IMR-90 (cell line): ENCODE results near the gene NPPB. TPM values are rescaled to one million over a fixed set of nuclear protein-coding genes. Genes with fewer than 3 reads are reported as not detected.

ENCODE experiments used
- ATAC-seq: fragments of 200-7000 bp; cut with Tn5 transposase; 2 replicates; pipeline ENCODE4 v1.9.1; 2020; ENCODE audit warnings: low read depth, mild to moderate bottlenecking, moderate library complexity
- BruUV-seq: library from RNA; stranded (reverse); fragments of 400-500 nt; replicated peaks from 2 replicates; lab custom pipeline; 2021; lab: Mats Ljungman, UMichigan
- CTCF ChIA-PET: fragments of 300-600 bp; formaldehyde crosslinking; extraction: SDS; loops from one replicate; lab custom pipeline; 2021; ENCODE audit warnings: antibody characterized with exemption; lab: Yijun Ruan, JAX
- POLR2A ChIA-PET: fragments of 300-600 bp; sonication (Branson Sonifier 250); formaldehyde crosslinking; loops from one replicate; lab custom pipeline; 2022; ENCODE audit warnings: antibody characterized with exemption; ENCODE audit not compliant: unreplicated experiment; lab: Charles Lee
- DNase-seq: peaks from one replicate; pipeline ENCODE4 v3.0.0; 2013
- H2AFZ ChIP-seq: replicated peaks from 2 replicates; pipeline ENCODE3; 2013; ENCODE audit warnings: low read length, mild to moderate bottlenecking; ENCODE audit not compliant: poor library complexity
- H2AK5ac ChIP-seq: 2 replicates; pipeline ENCODE4 v1.6.1; 2013; ENCODE audit warnings: low read depth, low read length, inconsistent platforms
- H2AK9ac ChIP-seq: replicated peaks from 2 replicates; pipeline ENCODE3; 2013; ENCODE audit warnings: mild to moderate bottlenecking, low read depth, low read length, moderate library complexity; ENCODE audit not compliant: poor library complexity
- H2BK120ac ChIP-seq: 2 replicates; pipeline ENCODE4 v1.6.1; 2013; ENCODE audit warnings: low read depth, low read length, inconsistent platforms
- H2BK15ac ChIP-seq: 3 replicates; pipeline ENCODE4 v1.6.1; 2013; ENCODE audit warnings: low read depth, low read length, inconsistent platforms
- H2BK20ac ChIP-seq: 2 replicates; pipeline ENCODE4 v1.6.1; 2013; ENCODE audit warnings: low read depth, mild to moderate bottlenecking, inconsistent platforms, low read length, moderate library complexity
- H2BK5ac ChIP-seq: 2 replicates; pipeline ENCODE4 v1.6.1; 2013; ENCODE audit warnings: mild to moderate bottlenecking, low read depth, low read length, inconsistent platforms; ENCODE audit not compliant: poor library complexity, severe bottlenecking
- H3K14ac ChIP-seq: replicated peaks from 2 replicates; pipeline ENCODE4 v1.6.1; 2013; ENCODE audit warnings: low read depth, low read length, inconsistent platforms
- H3K18ac ChIP-seq: 2 replicates; pipeline ENCODE4 v1.6.1; 2013; ENCODE audit warnings: low read depth, low read length, control low read depth
- H3K23ac ChIP-seq: 2 replicates; pipeline ENCODE4 v1.6.1; 2013; ENCODE audit warnings: low read depth, low read length, inconsistent platforms
- H3K27ac ChIP-seq: 2 replicates; pipeline ENCODE4 v1.5.1; 2013; ENCODE audit warnings: mild to moderate bottlenecking, control low read depth, low read length; ENCODE audit not compliant: insufficient read depth
- H3K27me3 ChIP-seq: 2 replicates; pipeline ENCODE4 v1.6.1; 2013; ENCODE audit warnings: low read length; ENCODE audit not compliant: control insufficient read depth, insufficient read depth
- H3K36me3 ChIP-seq: 2 replicates; pipeline ENCODE4 v1.6.1; 2013; ENCODE audit warnings: low read length, mixed read lengths; ENCODE audit not compliant: control insufficient read depth, insufficient read depth
- H3K4ac ChIP-seq: 2 replicates; pipeline ENCODE4 v1.6.1; 2013; ENCODE audit warnings: low read depth, low read length, inconsistent platforms
- H3K4me1 ChIP-seq: 2 replicates; pipeline ENCODE4 v1.6.1; 2013; ENCODE audit warnings: low read length, mixed read lengths; ENCODE audit not compliant: control insufficient read depth, insufficient read depth
- H3K4me2 ChIP-seq: 2 replicates; pipeline ENCODE4 v1.6.1; 2013; ENCODE audit warnings: low read depth, mild to moderate bottlenecking, control low read depth, low read length, moderate library complexity
- H3K4me3 ChIP-seq: 2 replicates; pipeline ENCODE4 v1.5.1; 2013; ENCODE audit warnings: low read depth, mild to moderate bottlenecking, control low read depth, low read length, moderate library complexity; ENCODE audit not compliant: insufficient read depth
- H3K56ac ChIP-seq: 2 replicates; pipeline ENCODE4 v1.6.1; 2013; ENCODE audit warnings: low read length, inconsistent platforms; ENCODE audit not compliant: insufficient read depth; ENCODE audit errors: extremely low read depth
- H3K79me1 ChIP-seq, 2 experiments: 2 replicates each; pipeline ENCODE4 v1.6.1; 2013; ENCODE audit warnings: low read length in 2 of 2, inconsistent platforms in 1 of 2, low read depth in 1 of 2
- H3K9ac ChIP-seq: 2 replicates; pipeline ENCODE4 v1.6.1; 2013; ENCODE audit warnings: low read depth, low read length, control low read depth
- H3K9me1 ChIP-seq: 2 replicates; pipeline ENCODE4 v1.6.1; 2013; ENCODE audit warnings: low read length, inconsistent platforms; ENCODE audit not compliant: insufficient read depth
- H3K9me3 ChIP-seq: 2 replicates; pipeline ENCODE4 v1.6.1; 2013; ENCODE audit warnings: low read length; ENCODE audit not compliant: control insufficient read depth, insufficient read depth
- H4K20me1 ChIP-seq: 2 replicates; pipeline ENCODE4 v1.6.1; 2013; ENCODE audit warnings: low read length, inconsistent platforms; ENCODE audit not compliant: insufficient read depth
- H4K5ac ChIP-seq: 2 replicates; pipeline ENCODE4 v1.6.1; 2013; ENCODE audit warnings: mild to moderate bottlenecking, low read depth, low read length, control low read depth
- H4K8ac ChIP-seq, 2 experiments: 2 replicates each; pipeline ENCODE4 v1.6.1; 2013; ENCODE audit warnings: low read depth in 2 of 2, low read length in 2 of 2, control low read depth in 1 of 2, inconsistent platforms in 1 of 2
- H4K91ac ChIP-seq: 2 replicates; pipeline ENCODE4 v1.6.1; 2013; ENCODE audit warnings: low read depth, low read length, inconsistent platforms; ENCODE audit not compliant: insufficient read depth
- CEBPB ChIP-seq: IDR thresholded peaks from 2 replicates; pipeline ENCODE4 v1.6.1; 2012; ENCODE audit warnings: low read depth, low read length, improper control_type of control experiment
- CHD1 ChIP-seq: IDR thresholded peaks from 2 replicates; pipeline ENCODE4 v1.6.1; 2012; ENCODE audit warnings: low read depth, low read length, improper control_type of control experiment
- ELK1 ChIP-seq: fragments of 150-350 bp; IDR thresholded peaks from 2 replicates; pipeline ENCODE4 v1.6.1; 2016; ENCODE audit warnings: low read depth, mild to moderate bottlenecking, low read length, moderate library complexity, borderline replicate concordance
- POLR2A ChIP-seq: IDR thresholded peaks from 2 replicates; pipeline ENCODE4 v1.6.1; 2012; ENCODE audit warnings: mild to moderate bottlenecking, low read depth, low read length
- RAD21 ChIP-seq: IDR thresholded peaks from 2 replicates; pipeline ENCODE4 v1.6.1; 2012; ENCODE audit warnings: low read length, improper control_type of control experiment
- SMC3 ChIP-seq: fragments of 150-350 bp; IDR thresholded peaks from 2 replicates; pipeline ENCODE4 v1.6.1; 2016; ENCODE audit warnings: low read depth, mild to moderate bottlenecking, antibody characterized with exemption, low read length, moderate library complexity
- WGBS, 2 experiments: methylation state at CpG; one replicate each; pipeline versions ENCODE4 v1.1.5 to v1.1.7; 2013; ENCODE audit warnings: missing lambda C conversion rate in 2 of 2; ENCODE audit not compliant: insufficient read length in 1 of 2; ENCODE audit errors: extremely low coverage in 2 of 2; 5-methylcytosine and 5-hydroxymethylcytosine counted together
- dilution Hi-C: fragments of 300-500 bp; cut with HindIII; formaldehyde crosslinking; loops from one replicate; pipeline ENCODE4 v1.14.3; 2018; ENCODE audit warnings: low sequenced_read_pairs; ENCODE audit not compliant: unreplicated experiment
- in situ Hi-C: fragments of 300-500 bp; cut with MboI; formaldehyde crosslinking; loops from 3 replicates; pipeline ENCODE4 v1.14.3; 2019; ENCODE audit warnings: low sequenced_read_pairs, inconsistent platforms, mixed read lengths
- intact Hi-C: fragments of 100-400 bp; cut with micrococcal nuclease; formaldehyde crosslinking; loops from 2 replicates; pipeline ENCODE4 v1.10.0; 2022
- polyA plus RNA-seq, 3 experiments: library from polyadenylated mRNA; depleted of rRNA; stranded (reverse); fragments of >200 nt; gene quantifications; 2 replicates each; pipeline ENCODE4 v1.2.3, GENCODE V29; 2012; ENCODE audit warnings: low replicate concordance in 1 of 3
- total RNA-seq: library from RNA; depleted of rRNA; stranded (reverse); fragments of >200 nt; gene quantifications from 2 replicates; pipeline ENCODE4 v1.2.3, GENCODE V29; 2012
- TF ChIP-seq, protein P1 (sequence below): fragments of 150-350 bp; IDR thresholded peaks from 2 replicates; pipeline ENCODE4 v1.6.1; 2017; ENCODE audit warnings: mild to moderate bottlenecking, antibody characterized with exemption, low read length, low read depth

NPPB gene
- total and polyA plus RNA-seq, 2 of the 4 experiments (the other 2 are of a cell fraction), result not detected

DNA sequence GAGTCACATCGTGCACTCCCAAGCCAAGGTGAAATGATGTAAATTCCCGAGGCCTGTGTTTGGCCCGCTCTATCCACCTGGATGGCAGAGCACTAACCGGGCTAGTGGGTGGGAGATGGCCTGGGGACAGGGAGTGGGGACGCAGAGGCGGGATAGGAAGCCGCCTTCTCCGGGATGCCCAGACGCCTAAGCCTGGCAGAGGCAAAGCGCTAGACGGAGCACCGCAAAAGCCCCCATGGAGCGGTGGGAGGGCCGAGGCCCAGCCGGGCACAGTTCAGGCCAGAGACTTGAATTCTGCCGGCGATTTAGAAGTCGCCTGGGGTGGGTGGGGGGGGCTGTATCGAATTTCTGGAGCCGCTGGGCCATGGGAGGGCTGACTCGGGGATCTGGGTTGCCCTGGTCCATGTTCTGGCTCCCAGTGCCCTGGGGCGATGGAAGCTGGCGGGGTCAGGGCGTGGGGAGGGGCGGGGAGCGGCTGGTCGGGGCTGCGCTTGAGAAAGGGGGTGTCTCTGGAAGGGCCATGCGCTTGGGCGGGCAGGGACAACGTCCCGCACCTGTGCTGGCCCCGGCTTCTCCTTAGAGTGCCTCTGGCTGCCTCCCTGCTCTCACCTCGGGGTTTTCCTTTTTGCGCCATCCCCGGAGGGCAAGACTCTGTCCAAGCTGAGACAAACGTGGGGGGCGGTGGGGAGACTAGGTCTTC lies 39.5 kb upstream of the NPPB start:
- no peak overlapping the region for H4K91ac ChIP-seq
- no peak overlapping the region for H4K8ac ChIP-seq
- no peak overlapping the region for H3K9ac ChIP-seq
- DNase-seq (no peak), ATAC-seq (no peak)
- H3K14ac ChIP-seq, result no peak overlapping the region
- no peaks in the 10 kb centered on the region for H3K79me1 ChIP-seq
- no peaks in the 10 kb centered on the region for H3K36me3 ChIP-seq
- H3K4ac ChIP-seq, result no peak overlapping the region
- no peak overlapping the region for H3K4me2 ChIP-seq
- no peak overlapping the region for H2AFZ ChIP-seq
- dilution Hi-C loops (no loop called here), in situ Hi-C loops (loop anchor here (5.0 kb wide), 1 partner anchor 56 kb away; no protein-coding TSS in a partner anchor), intact Hi-C loops (no loop called here)
- H3K27me3 ChIP-seq, result peaks cover 30% of the 10 kb centered on the region
- H3K18ac ChIP-seq, result no peak overlapping the region
- no peak overlapping the region for H3K4me3 ChIP-seq
- H4K5ac ChIP-seq, result no peak overlapping the region
- no peak overlapping the region for H3K27ac ChIP-seq
- ChIA-PET CTCF (no interaction called here), POLR2A (interaction anchor here (0.6 kb wide), 1 partner anchor 10 kb away, joined by 5 read pairs; no protein-coding TSS in a partner anchor)
- H3K56ac ChIP-seq, result no peak overlapping the region
- no peaks in the 10 kb centered on the region for H3K9me1 ChIP-seq
- H2BK15ac ChIP-seq, result no peak overlapping the region
- H3K23ac ChIP-seq, result no peak overlapping the region
- H2BK5ac ChIP-seq, result no peak overlapping the region
- no TSS peak for BruUV-seq
- H3K9me3 ChIP-seq, result no peaks in the 10 kb centered on the region
- H3K4me1 ChIP-seq, result no peaks in the 10 kb centered on the region
- no peak overlapping the region for H2AK9ac ChIP-seq
- no peaks in the 10 kb centered on the region for H4K20me1 ChIP-seq
- 27% methylated on average over 9 of the region's 38 CpGs; no CpG with 5 or more reads in 1 of the 2 experiments for WGBS, 2 experiments
- no peak overlapping the region for H2BK120ac ChIP-seq
- H2BK20ac ChIP-seq, result no peak overlapping the region
- H2AK5ac ChIP-seq, result no peak overlapping the region
- no peak for TF ChIP-seq ELK1
- no peak for TF ChIP-seq CHD1
- no peak for TF ChIP-seq SMC3
- TF ChIP-seq, protein P1, sequence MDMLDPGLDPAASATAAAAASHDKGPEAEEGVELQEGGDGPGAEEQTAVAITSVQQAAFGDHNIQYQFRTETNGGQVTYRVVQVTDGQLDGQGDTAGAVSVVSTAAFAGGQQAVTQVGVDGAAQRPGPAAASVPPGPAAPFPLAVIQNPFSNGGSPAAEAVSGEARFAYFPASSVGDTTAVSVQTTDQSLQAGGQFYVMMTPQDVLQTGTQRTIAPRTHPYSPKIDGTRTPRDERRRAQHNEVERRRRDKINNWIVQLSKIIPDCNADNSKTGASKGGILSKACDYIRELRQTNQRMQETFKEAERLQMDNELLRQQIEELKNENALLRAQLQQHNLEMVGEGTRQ, result no peak
- no peak for TF ChIP-seq RAD21
- TF ChIP-seq POLR2A, result no peak
- no peak for TF ChIP-seq CEBPB
